ENCODE measurements around the gene PRSS35. TPM values are rescaled to one million over a fixed set of nuclear protein-coding genes. Genes with fewer than 3 reads are reported as not detected.

The PRSS35 gene
- polyA plus RNA-seq (2013, experiment 1 of 2), result 16.2 TPM
- 24.7 TPM for polyA plus RNA-seq (2013, experiment 2 of 2)

DNA sequence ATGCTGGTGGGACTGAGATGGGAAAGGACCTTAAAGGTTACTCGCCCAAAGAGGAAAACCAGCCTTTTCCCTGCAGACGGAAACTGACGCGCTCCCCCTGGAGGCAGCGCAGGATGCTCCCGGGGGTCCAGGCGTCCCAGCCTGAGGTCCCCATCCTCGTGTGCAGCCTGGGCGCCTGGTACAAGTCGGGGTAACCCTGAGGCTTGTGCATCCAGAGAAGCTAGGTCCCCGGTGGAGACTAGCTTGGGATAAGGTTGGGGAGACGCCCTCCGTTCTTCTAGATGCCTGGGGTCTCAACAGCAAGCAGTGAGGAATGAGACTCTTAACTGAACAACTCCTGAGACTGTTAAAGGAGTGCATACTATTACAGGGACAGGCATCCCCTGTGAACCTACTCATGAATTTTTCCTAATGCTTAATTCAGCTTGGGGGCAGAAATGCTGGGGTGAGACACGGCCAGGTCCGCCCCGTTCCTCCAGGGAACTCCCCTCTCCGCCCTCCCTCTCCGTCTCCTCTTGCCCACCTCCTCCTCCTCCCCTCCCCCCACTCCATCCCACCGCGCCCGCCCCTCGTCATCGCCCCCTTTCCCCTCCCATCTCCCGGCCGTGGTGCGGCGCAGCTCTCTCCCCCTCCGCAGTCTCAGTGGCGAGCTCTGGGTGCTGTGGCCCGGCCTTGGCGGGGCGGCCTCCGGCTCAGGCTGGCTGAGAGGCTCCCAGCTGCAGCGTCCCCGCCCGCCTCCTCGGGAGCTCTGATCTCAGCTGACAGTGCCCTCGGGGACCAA is at the start of gene PRSS35:
TSS of gene PRSS35 (plus strand) at position 634 of the 781 bp plus-strand sequence. CDS start 10,908 bp downstream, outside the sequence.
- Histone ChIP-seq H3K4me3 (ENCODE audit: extremely low read depth, insufficient read depth, low read length, poor library complexity, severe bottlenecking) (peak within 1 kb of the TSS; percentile 44), H3K36me3 (ENCODE audit: control insufficient read depth, insufficient read depth, low read length) (no peaks in the 10 kb centered on the region), H3K9me3 (ENCODE audit: control insufficient read depth, low read length) (no peaks in the 10 kb centered on the region), H3K27ac (ENCODE audit: low read depth, low read length, severe bottlenecking) (no peak within 1 kb of the TSS), H3K4me1 (ENCODE audit: control insufficient read depth, insufficient read depth, low read length, poor library complexity, severe bottlenecking) (peaks cover 5% of the 10 kb centered on the region)
- 1 to 3% methylated on average over 12 to 29 of the region's 38 CpGs for WGBS, 2 experiments (ENCODE audit: insufficient coverage in 2 of 2)

- Histone ChIP-seq H3K4me1 (ENCODE audit: control insufficient read depth, insufficient read depth, low read length, poor library complexity, severe bottlenecking) (peaks cover 22% of the 10 kb centered on the region), H3K36me3 (ENCODE audit: control insufficient read depth, insufficient read depth, low read length) (no peaks in the 10 kb centered on the region), H3K27ac (ENCODE audit: low read depth, low read length, severe bottlenecking) (no peak overlapping the region), H3K9me3 (ENCODE audit: control insufficient read depth, low read length) (no peaks in the 10 kb centered on the region), H3K4me3 (ENCODE audit: extremely low read depth, insufficient read depth, low read length, poor library complexity, severe bottlenecking) (no peak overlapping the region)
- WGBS, 2 experiments (ENCODE audit: insufficient coverage in 2 of 2), result 67 to 86% methylated on average over 1 to 2 of the region's 2 CpGs
Measured at GRCh38 chr6:83463886-83464285, 48.4 kb upstream of the PRSS35 start.

- Histone ChIP-seq H3K4me1 (ENCODE audit: control insufficient read depth, insufficient read depth, low read length, poor library complexity, severe bottlenecking) (peaks cover 22% of the 10 kb centered on the region), H3K27ac (ENCODE audit: low read depth, low read length, severe bottlenecking) (no peak overlapping the region), H3K4me3 (ENCODE audit: extremely low read depth, insufficient read depth, low read length, poor library complexity, severe bottlenecking) (no peak overlapping the region), H3K9me3 (ENCODE audit: control insufficient read depth, low read length) (no peaks in the 10 kb centered on the region), H3K36me3 (ENCODE audit: control insufficient read depth, insufficient read depth, low read length) (no peaks in the 10 kb centered on the region)
- WGBS, 2 experiments (ENCODE audit: insufficient coverage in 2 of 2), result 92 to 93% methylated on average over 2 to 3 of the region's 5 CpGs
Measured at GRCh38 chr6:83464381-83465140, 47.8 kb upstream of the PRSS35 start.

GRCh38 chr6:83466328-83466727 is 46.0 kb upstream of the PRSS35 start:
- Histone ChIP-seq H3K9me3 (ENCODE audit: control insufficient read depth, low read length) (no peaks in the 10 kb centered on the region), H3K4me3 (ENCODE audit: extremely low read depth, insufficient read depth, low read length, poor library complexity, severe bottlenecking) (no peak overlapping the region), H3K4me1 (ENCODE audit: control insufficient read depth, insufficient read depth, low read length, poor library complexity, severe bottlenecking) (peaks cover 18% of the 10 kb centered on the region), H3K36me3 (ENCODE audit: control insufficient read depth, insufficient read depth, low read length) (no peaks in the 10 kb centered on the region), H3K27ac (ENCODE audit: low read depth, low read length, severe bottlenecking) (no peak overlapping the region)
- 100% methylated on average over 2 of the region's 6 CpGs; no CpG with 5 or more reads in 1 of the 2 experiments for WGBS, 2 experiments (ENCODE audit: insufficient coverage in 2 of 2)

- H3K4me1 ChIP-seq (ENCODE audit: control insufficient read depth, insufficient read depth, low read length, poor library complexity, severe bottlenecking), result peaks cover 14% of the 10 kb centered on the region
- no peak overlapping the region for H3K27ac ChIP-seq (ENCODE audit: low read depth, low read length, severe bottlenecking)
- 94 to 100% methylated on average over 2 of the region's 3 CpGs for WGBS, 2 experiments (ENCODE audit: insufficient coverage in 2 of 2)
- no peaks in the 10 kb centered on the region for H3K36me3 ChIP-seq (ENCODE audit: control insufficient read depth, insufficient read depth, low read length)
- no peak overlapping the region for H3K4me3 ChIP-seq (ENCODE audit: extremely low read depth, insufficient read depth, low read length, poor library complexity, severe bottlenecking)
- no peaks in the 10 kb centered on the region for H3K9me3 ChIP-seq (ENCODE audit: control insufficient read depth, low read length)
Measured at GRCh38 chr6:83467620-83468036, 44.7 kb upstream of the PRSS35 start.

- no peak overlapping the region for H3K27ac ChIP-seq (ENCODE audit: low read depth, low read length, severe bottlenecking)
- no peak overlapping the region for H3K4me3 ChIP-seq (ENCODE audit: extremely low read depth, insufficient read depth, low read length, poor library complexity, severe bottlenecking)
- H3K4me1 ChIP-seq (ENCODE audit: control insufficient read depth, insufficient read depth, low read length, poor library complexity, severe bottlenecking), result peaks cover 2% of the 10 kb centered on the region
- no peaks in the 10 kb centered on the region for H3K36me3 ChIP-seq (ENCODE audit: control insufficient read depth, insufficient read depth, low read length)
- 100% methylated on average over 1 to 3 of the region's 4 CpGs for WGBS, 2 experiments (ENCODE audit: insufficient coverage in 2 of 2)
- H3K9me3 ChIP-seq (ENCODE audit: control insufficient read depth, low read length), result no peaks in the 10 kb centered on the region
Measured at GRCh38 chr6:83470001-83470400, 42.3 kb upstream of the PRSS35 start.

DNA sequence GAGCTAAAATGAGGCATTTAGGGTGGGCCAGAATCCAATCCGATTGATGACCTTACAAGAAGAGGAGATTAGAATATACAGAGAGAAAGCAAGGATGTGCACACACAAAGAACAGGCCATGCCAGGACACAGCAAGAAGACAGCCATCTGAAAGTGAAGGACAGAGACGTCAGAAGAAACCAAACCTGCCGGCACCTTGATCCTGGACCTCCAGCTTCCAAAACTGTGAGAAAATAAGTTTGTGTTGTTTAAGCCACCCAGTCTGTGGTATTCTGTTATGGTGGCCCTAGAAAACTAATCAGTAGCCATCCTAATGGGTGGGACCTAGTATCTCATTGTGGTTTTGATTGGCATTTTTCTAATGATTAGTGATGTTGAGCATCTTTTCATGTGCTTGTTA is 41.7 kb upstream of the PRSS35 start:
- 91 to 96% methylated on average over 3 of the region's 3 CpGs for whole genome bisulfite sequencing, 2 experiments (ENCODE audit: insufficient coverage in 2 of 2)
- H3K4me3 ChIP-seq (ENCODE audit: extremely low read depth, insufficient read depth, low read length, poor library complexity, severe bottlenecking), result no peak overlapping the region
- no peaks in the 10 kb centered on the region for H3K36me3 ChIP-seq (ENCODE audit: control insufficient read depth, insufficient read depth, low read length)
- H3K9me3 ChIP-seq (ENCODE audit: control insufficient read depth, low read length), result no peaks in the 10 kb centered on the region
- H3K4me1 ChIP-seq (ENCODE audit: control insufficient read depth, insufficient read depth, low read length, poor library complexity, severe bottlenecking), result no peaks in the 10 kb centered on the region
- no peak overlapping the region for H3K27ac ChIP-seq (ENCODE audit: low read depth, low read length, severe bottlenecking)

DNA sequence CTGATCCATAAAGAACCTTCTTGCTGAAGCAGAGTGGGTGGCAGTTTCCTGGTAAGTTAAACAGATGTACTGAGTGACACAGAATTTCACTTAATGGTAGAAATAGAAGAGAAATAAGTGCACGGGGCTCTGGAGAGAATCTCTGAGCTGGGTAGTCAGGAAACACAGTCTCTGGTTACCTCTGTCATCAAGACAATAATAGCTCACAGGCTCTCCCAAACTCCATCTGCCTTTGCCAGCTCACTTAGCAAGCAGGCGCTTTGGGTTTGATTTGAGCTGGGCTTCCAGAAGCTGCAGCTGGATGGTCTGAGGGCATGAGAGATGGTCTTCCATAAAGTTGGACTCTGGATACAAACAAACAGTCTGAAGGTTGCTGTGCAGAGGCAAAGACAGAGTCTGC is 39.6 kb upstream of the PRSS35 start:
- WGBS, 2 experiments (ENCODE audit: insufficient coverage in 2 of 2), result 71 to 100% methylated on average over 1 to 2 of the region's 2 CpGs

DNA sequence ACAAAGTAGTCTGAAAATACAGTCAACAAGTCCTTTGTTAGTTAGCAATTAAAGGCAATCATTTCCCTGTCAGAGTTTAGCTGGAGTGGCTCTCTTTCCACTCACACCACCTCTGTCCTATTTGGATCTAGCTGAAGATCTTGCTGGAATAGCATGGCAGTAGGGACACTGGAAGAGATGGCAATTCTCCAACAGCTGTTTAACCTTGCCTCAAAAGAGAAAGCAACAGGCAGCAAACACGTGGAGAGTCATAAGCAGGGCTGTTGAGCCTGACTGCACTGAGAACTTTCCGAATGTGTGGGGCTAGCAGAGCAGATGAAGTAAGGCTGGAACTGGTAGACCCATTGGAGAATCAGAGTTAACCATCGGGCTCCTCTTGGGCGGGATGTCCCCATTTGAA is 38.0 kb upstream of the PRSS35 start:
- Histone ChIP-seq H3K4me3 (ENCODE audit: extremely low read depth, insufficient read depth, low read length, poor library complexity, severe bottlenecking) (no peak overlapping the region), H3K36me3 (ENCODE audit: control insufficient read depth, insufficient read depth, low read length) (no peaks in the 10 kb centered on the region), H3K27ac (ENCODE audit: low read depth, low read length, severe bottlenecking) (no peak overlapping the region), H3K9me3 (ENCODE audit: control insufficient read depth, low read length) (no peaks in the 10 kb centered on the region), H3K4me1 (ENCODE audit: control insufficient read depth, insufficient read depth, low read length, poor library complexity, severe bottlenecking) (no peaks in the 10 kb centered on the region)
- 63 to 73% methylated on average over 2 to 4 of the region's 4 CpGs for WGBS, 2 experiments (ENCODE audit: insufficient coverage in 2 of 2)

More for the DNA sequence above, 39.6 kb upstream of the PRSS35 start:
- Histone ChIP-seq H3K36me3 (ENCODE audit: control insufficient read depth, insufficient read depth, low read length) (no peaks in the 10 kb centered on the region), H3K4me1 (ENCODE audit: control insufficient read depth, insufficient read depth, low read length, poor library complexity, severe bottlenecking) (no peaks in the 10 kb centered on the region), H3K9me3 (ENCODE audit: control insufficient read depth, low read length) (no peaks in the 10 kb centered on the region), H3K4me3 (ENCODE audit: extremely low read depth, insufficient read depth, low read length, poor library complexity, severe bottlenecking) (no peak overlapping the region), H3K27ac (ENCODE audit: low read depth, low read length, severe bottlenecking) (no peak overlapping the region)

DNA sequence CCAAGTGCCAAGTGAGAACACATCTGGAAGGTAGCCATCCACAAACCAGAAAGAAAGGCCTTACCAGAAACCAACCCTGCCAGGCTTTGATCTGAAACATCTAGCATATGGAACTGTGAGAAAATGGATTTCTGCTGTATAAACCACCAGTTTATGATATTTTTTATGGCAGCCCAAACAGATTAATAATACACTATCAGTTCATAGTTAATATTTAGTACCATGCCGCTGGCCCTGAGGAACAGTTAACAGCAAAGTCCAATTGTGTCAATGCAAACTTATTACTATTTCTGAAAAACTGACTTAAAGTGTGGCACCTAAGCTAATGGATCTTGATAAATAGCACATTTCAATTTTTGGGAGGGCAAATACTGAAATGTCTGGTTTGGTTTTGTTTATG is 35.4 kb upstream of the PRSS35 start:
- Histone ChIP-seq H3K9me3 (ENCODE audit: control insufficient read depth, low read length) (no peaks in the 10 kb centered on the region), H3K27ac (ENCODE audit: low read depth, low read length, severe bottlenecking) (no peak overlapping the region), H3K4me3 (ENCODE audit: extremely low read depth, insufficient read depth, low read length, poor library complexity, severe bottlenecking) (no peak overlapping the region), H3K36me3 (ENCODE audit: control insufficient read depth, insufficient read depth, low read length) (no peaks in the 10 kb centered on the region), H3K4me1 (ENCODE audit: control insufficient read depth, insufficient read depth, low read length, poor library complexity, severe bottlenecking) (no peaks in the 10 kb centered on the region)
- 100% methylated on average over 1 of the region's 1 CpG; no CpG with 5 or more reads in 1 of the 2 experiments for WGBS, 2 experiments (ENCODE audit: insufficient coverage in 2 of 2)
